GM12873 (cell line): ENCODE results near the gene PLSCR3.

Source experiments
- CTCF ChIP-seq: IDR thresholded peaks from 2 replicates; pipeline ENCODE4 v1.5.1; 2012; ENCODE audit warnings: low read depth, mild to moderate bottlenecking, moderate library complexity, low read length, control low read depth; ENCODE audit not compliant: insufficient read depth; ENCODE audit errors: missing control alignments

PLSCR3 gene

GRCh38 chr17:7394452-7395191 lies at the start of gene PLSCR3:
TSS of gene PLSCR3 (minus strand) at chr17:7394525. CDS start at chr17:7394110, 415 bp downstream.
- peak; percentile 65 for TF ChIP-seq CTCF

GRCh38 chr17:7443499-7444485 lies 49.5 kb upstream of the PLSCR3 start:
- no peak for TF ChIP-seq CTCF

DNA sequence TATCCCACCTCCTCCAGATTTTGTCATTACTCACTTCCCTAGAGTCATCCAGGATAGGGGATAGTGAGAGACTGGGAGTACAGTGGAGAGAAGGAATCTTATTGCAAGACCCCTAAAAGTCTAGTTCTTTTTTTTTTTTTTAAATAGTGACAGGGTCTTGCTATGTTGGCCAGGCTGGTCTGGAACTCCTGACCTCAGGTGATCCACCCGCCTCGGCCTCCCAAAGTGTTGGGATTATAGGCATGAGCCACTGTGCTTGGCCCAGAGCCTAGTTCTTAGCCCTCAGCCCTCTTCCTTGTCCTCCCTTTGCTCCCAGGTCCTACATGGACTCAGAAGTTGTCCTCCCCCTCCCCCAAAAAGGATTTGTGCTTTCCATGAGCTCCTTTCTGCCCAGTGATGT lies 47.8 kb upstream of the PLSCR3 start:
- TF ChIP-seq CTCF = no peak

- no peak for TF ChIP-seq CTCF
Observed at GRCh38 chr17:7441266-7441665, 46.9 kb upstream of the PLSCR3 start.

DNA sequence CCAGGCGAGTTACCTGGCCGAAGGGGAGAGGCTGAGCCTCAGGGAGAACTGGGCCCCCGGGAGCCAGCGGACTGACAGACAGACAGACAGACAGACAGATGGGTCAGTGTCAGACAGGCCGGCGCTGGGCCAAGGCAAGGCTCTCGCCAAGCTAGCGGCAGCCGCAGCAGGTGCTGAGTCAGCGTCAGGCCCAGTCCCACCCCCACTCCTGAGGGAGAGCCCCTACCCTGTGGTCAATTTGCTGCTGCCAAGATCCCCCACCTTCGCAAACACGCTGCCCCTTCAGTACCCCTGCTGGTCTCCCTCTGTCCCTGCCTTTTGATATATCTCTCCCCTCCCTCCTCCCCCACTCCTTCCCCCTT lies 46.5 kb upstream of the PLSCR3 start:
- peak; percentile 22 for TF ChIP-seq CTCF

- no peak for TF ChIP-seq CTCF
Observed at GRCh38 chr17:7440113-7440833, 45.9 kb upstream of the PLSCR3 start.
